ENCODE data around the gene GRN.

GRN gene

DNA sequence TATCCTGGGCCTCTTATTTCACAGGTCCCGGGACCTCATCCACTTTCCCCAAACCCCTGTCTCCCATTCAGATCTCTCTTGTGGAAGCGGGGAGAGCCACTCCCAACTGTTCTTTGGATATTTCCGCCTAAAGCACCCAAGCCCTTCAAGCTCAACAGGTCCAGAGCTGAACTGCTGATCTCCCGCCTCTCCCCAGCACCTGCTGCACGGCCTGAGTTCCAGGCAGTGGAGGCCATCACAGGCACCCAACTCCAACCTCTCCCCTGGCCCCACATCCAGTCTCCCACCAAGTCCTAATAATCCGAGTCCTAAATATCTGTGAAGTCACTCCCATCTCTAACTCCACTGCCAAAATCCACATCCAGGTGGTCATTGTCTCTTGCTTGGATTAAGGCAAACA is 37.8 kb downstream of the GRN start:
- no peak for TF ChIP-seq SIN3A (IDR thresholded peaks at IDR 0.05; ENCODE audit: borderline replicate concordance, insufficient read depth, low read length)
- TF ChIP-seq, protein P1, sequence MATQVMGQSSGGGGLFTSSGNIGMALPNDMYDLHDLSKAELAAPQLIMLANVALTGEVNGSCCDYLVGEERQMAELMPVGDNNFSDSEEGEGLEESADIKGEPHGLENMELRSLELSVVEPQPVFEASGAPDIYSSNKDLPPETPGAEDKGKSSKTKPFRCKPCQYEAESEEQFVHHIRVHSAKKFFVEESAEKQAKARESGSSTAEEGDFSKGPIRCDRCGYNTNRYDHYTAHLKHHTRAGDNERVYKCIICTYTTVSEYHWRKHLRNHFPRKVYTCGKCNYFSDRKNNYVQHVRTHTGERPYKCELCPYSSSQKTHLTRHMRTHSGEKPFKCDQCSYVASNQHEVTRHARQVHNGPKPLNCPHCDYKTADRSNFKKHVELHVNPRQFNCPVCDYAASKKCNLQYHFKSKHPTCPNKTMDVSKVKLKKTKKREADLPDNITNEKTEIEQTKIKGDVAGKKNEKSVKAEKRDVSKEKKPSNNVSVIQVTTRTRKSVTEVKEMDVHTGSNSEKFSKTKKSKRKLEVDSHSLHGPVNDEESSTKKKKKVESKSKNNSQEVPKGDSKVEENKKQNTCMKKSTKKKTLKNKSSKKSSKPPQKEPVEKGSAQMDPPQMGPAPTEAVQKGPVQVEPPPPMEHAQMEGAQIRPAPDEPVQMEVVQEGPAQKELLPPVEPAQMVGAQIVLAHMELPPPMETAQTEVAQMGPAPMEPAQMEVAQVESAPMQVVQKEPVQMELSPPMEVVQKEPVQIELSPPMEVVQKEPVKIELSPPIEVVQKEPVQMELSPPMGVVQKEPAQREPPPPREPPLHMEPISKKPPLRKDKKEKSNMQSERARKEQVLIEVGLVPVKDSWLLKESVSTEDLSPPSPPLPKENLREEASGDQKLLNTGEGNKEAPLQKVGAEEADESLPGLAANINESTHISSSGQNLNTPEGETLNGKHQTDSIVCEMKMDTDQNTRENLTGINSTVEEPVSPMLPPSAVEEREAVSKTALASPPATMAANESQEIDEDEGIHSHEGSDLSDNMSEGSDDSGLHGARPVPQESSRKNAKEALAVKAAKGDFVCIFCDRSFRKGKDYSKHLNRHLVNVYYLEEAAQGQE (IDR thresholded peaks at IDR 0.05; ENCODE audit: insufficient read depth in 1 of 2, low read depth in 2 of 2, low read length in 2 of 2), result no peak
- TF ChIP-seq POLR2AphosphoS5 (IDR thresholded peaks at IDR 0.05; ENCODE audit: low read depth, low read length), result no peak
- TF ChIP-seq TAF1 (IDR thresholded peaks at IDR 0.05; ENCODE audit: borderline replicate concordance, insufficient read depth, low read length), result no peak
- TF ChIP-seq FOXP2 (optimal IDR thresholded peaks at IDR 0.05; ENCODE audit: borderline replicate concordance, extremely low read depth, extremely low read length, insufficient read depth), result no peak

DNA sequence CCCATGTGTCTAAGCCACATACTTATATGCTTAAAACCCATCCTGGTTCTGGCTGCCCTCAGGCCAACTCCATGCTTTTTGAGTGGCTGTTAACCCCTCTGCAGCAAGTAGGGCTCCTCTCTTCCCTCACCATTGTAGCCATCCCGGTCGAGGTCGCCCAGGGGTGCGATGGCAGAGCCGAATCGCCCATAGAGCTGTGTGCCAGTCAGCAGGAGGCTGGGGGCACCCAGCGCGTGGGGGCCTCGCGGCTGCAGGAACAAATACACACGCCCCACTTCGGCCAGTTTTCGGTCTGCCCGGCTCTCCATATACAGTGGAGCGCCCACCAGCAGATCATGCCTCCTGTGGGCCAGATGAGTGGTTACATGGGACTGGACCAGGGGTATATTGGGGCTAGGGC is 38.3 kb downstream of the GRN start:
- TF ChIP-seq, protein P1 (IDR thresholded peaks at IDR 0.05; ENCODE audit: insufficient read depth in 1 of 2, low read depth in 2 of 2, low read length in 2 of 2), result no peak
- TF ChIP-seq POLR2AphosphoS5 (IDR thresholded peaks at IDR 0.05; ENCODE audit: low read depth, low read length), result no peak
- TF ChIP-seq TAF1 (IDR thresholded peaks at IDR 0.05; ENCODE audit: borderline replicate concordance, insufficient read depth, low read length), result no peak
- TF ChIP-seq FOXP2 (optimal IDR thresholded peaks at IDR 0.05; ENCODE audit: borderline replicate concordance, extremely low read depth, extremely low read length, insufficient read depth), result no peak
- TF ChIP-seq SIN3A (IDR thresholded peaks at IDR 0.05; ENCODE audit: borderline replicate concordance, insufficient read depth, low read length), result no peak

DNA sequence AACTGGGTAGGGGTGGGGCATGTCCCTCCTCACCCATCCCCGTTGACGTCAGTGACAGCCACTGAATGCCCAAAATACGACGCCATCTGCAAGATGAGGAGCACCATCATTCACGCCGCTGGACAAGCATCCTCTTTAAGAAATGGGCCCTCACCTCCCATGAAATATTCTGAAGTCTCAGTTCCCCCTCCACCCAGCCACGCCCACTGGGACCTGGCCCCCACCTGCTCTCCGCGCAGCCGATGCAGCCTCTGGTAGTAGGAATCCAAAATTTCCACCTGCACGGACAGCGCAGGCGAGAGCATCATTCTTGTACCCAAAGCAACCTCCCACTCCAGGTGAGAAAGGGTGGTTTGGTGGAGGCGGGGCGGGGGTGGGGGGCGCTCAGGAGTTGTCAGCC is 38.8 kb downstream of the GRN start:
- TF ChIP-seq SIN3A (IDR thresholded peaks at IDR 0.05; ENCODE audit: borderline replicate concordance, insufficient read depth, low read length) (no peak), FOXP2 (optimal IDR thresholded peaks at IDR 0.05; ENCODE audit: borderline replicate concordance, extremely low read depth, extremely low read length, insufficient read depth) (no peak), TAF1 (IDR thresholded peaks at IDR 0.05; ENCODE audit: borderline replicate concordance, insufficient read depth, low read length) (no peak), POLR2AphosphoS5 (IDR thresholded peaks at IDR 0.05; ENCODE audit: low read depth, low read length) (no peak)
- TF ChIP-seq, protein P1 (IDR thresholded peaks at IDR 0.05; ENCODE audit: insufficient read depth in 1 of 2, low read depth in 2 of 2, low read length in 2 of 2), result no peak

DNA sequence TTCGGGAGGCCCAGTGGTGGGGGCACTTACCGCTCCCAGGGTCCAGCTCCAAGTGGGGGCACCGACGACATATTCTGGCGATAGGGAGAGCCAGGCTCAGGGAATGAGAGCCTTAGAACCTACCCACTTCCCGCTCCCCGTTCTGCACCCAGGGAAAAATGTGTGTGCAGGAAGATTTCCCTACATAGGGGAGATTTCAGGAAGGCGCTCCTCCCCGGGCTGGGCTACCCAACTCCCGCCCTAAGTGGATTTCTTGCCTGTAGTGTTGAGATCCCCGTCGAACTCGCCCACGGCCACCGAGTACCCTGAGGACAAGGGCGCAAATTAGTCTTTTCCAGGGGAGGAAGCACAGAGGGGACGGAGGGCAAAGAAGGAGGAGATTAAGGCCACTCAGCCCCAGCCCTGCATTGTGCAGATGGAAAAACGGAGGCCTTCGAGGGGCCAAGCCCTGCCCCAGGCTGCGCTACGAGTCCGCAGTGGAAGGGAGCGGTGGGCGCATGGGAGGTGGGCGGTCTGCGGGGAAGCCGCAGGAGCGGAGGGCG is 39.2 kb downstream of the GRN start:
- TF ChIP-seq SIN3A (IDR thresholded peaks at IDR 0.05; ENCODE audit: borderline replicate concordance, insufficient read depth, low read length) (no peak), POLR2AphosphoS5 (IDR thresholded peaks at IDR 0.05; ENCODE audit: low read depth, low read length) (no peak), FOXP2 (optimal IDR thresholded peaks at IDR 0.05; ENCODE audit: borderline replicate concordance, extremely low read depth, extremely low read length, insufficient read depth) (no peak), TAF1 (IDR thresholded peaks at IDR 0.05; ENCODE audit: borderline replicate concordance, insufficient read depth, low read length) (no peak)
- TF ChIP-seq, protein P1 (IDR thresholded peaks at IDR 0.05; ENCODE audit: insufficient read depth in 1 of 2, low read depth in 2 of 2, low read length in 2 of 2), result no peak

Measured in PFSK-1 (cell line).